ENCODE data around the gene OR4D1. TPM values are rescaled to one million over a fixed set of nuclear protein-coding genes. Genes with fewer than 3 reads are reported as not detected.

The OR4D1 gene
- total and polyA plus RNA-seq, 2 of the 13 experiments (the other 11 are each of a cell fraction or from before 2014, with no cell fraction given): not detected

- Histone ChIP-seq H3K9ac (ENCODE audit: insufficient read depth, low read depth, low read length) (no peak overlapping the region), H2AFZ (ENCODE audit: low read length) (no peak overlapping the region), H3K4me3 (replicated peaks in 1 of 3; ENCODE audit: insufficient read depth in 1 of 3, low read depth in 2 of 3, low read length in 3 of 3) (no peak overlapping the region), H4K20me1 (ENCODE audit: insufficient read depth, low read length) (no peaks in the 10 kb centered on the region), H3K27ac (ENCODE audit: extremely low read length, insufficient read depth, low read length) (no peak overlapping the region), H3K4me1 (ENCODE audit: insufficient read depth, low read length) (peaks cover 10% of the 10 kb centered on the region; the same call in 1 of the 2 replicates), H3K27me3 (ENCODE audit: control insufficient read depth in 1 of 2, insufficient read depth in 2 of 2, low read length in 2 of 2) (peaks cover 4 to 34% of the 10 kb centered on the region in 2 experiments; a peak in 4 of 5 replicates), H3K36me3 (replicated peaks in 1 of 2; ENCODE audit: control insufficient read depth in 1 of 2, insufficient read depth in 2 of 2, low read length in 2 of 2) (no peaks in the 10 kb centered on the region), H3K4me2 (ENCODE audit: low read depth, low read length) (no peak overlapping the region), H3K79me2 (ENCODE audit: insufficient read depth, low read length) (no peaks in the 10 kb centered on the region), H3K9me3 (ENCODE audit: low read length) (no peaks in the 10 kb centered on the region)
- POLR2A ChIA-PET: interaction anchor here (1.0 kb wide), 1 partner anchor 19 kb away, joined by 3 read pairs; the partner anchor contains the start of gene MKS1
- FAIRE-seq (no peak), DNase-seq (ENCODE audit: low spot score) (peak; percentile 52), ATAC-seq (peak; percentile 89)
- no TSS peak for BruUV-seq (replicated peaks)
- CTCF ChIA-PET (ENCODE audit: low intra/inter-chr PET ratio, low total read pairs): interaction anchor here (0.7 to 1.1 kb wide), 2 partner anchors 19 to 248 kb away, joined by 3 to 4 read pairs; partner anchors contain the start of gene MKS1
- intact Hi-C loops (cut with micrococcal nuclease; ENCODE audit: unreplicated experiment): no loop called here
- WGBS (ENCODE audit: low lambda C conversion rate): 34% methylated on average over 12 of the region's 14 CpGs
- in situ Hi-C loops (cut with HindIII; ENCODE audit: extremely low pct_ligation_motif_present, low pct_unique_long_range_greater_than_20kb): no loop called here
- TF ChIP-seq ZBTB38 (CRISPR knock-in tag; IDR thresholded peaks at IDR 0.05): no peak
- 0 out of 2 replicates have a peak, but pooled peaks have one; percentile 34 for TF ChIP-seq TARDBP (CRISPR knock-in tag; IDR thresholded peaks at IDR 0.05)
- TF ChIP-seq ZNF780A (CRISPR knock-in tag; IDR thresholded peaks at IDR 0.05): no peak
- TF ChIP-seq STAG1 (CRISPR knock-in tag; IDR thresholded peaks at IDR 0.05): peak; percentile 59
- TF ChIP-seq KDM6A (CRISPR knock-in tag; IDR thresholded peaks at IDR 0.05; ENCODE audit: low read depth): no peak
- TF ChIP-seq, protein P1, sequence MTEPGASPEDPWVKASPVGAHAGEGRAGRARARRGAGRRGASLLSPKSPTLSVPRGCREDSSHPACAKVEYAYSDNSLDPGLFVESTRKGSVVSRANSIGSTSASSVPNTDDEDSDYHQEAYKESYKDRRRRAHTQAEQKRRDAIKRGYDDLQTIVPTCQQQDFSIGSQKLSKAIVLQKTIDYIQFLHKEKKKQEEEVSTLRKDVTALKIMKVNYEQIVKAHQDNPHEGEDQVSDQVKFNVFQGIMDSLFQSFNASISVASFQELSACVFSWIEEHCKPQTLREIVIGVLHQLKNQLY (CRISPR knock-in tag; IDR thresholded peaks at IDR 0.05): no peak
- TF ChIP-seq ZMAT3 (CRISPR knock-in tag; conservative IDR thresholded peaks at IDR 0.05): no peak
- TF ChIP-seq TEAD3 (CRISPR knock-in tag; optimal IDR thresholded peaks at IDR 0.05; ENCODE audit: borderline replicate concordance): peak; percentile 60
- TF ChIP-seq, protein P2, sequence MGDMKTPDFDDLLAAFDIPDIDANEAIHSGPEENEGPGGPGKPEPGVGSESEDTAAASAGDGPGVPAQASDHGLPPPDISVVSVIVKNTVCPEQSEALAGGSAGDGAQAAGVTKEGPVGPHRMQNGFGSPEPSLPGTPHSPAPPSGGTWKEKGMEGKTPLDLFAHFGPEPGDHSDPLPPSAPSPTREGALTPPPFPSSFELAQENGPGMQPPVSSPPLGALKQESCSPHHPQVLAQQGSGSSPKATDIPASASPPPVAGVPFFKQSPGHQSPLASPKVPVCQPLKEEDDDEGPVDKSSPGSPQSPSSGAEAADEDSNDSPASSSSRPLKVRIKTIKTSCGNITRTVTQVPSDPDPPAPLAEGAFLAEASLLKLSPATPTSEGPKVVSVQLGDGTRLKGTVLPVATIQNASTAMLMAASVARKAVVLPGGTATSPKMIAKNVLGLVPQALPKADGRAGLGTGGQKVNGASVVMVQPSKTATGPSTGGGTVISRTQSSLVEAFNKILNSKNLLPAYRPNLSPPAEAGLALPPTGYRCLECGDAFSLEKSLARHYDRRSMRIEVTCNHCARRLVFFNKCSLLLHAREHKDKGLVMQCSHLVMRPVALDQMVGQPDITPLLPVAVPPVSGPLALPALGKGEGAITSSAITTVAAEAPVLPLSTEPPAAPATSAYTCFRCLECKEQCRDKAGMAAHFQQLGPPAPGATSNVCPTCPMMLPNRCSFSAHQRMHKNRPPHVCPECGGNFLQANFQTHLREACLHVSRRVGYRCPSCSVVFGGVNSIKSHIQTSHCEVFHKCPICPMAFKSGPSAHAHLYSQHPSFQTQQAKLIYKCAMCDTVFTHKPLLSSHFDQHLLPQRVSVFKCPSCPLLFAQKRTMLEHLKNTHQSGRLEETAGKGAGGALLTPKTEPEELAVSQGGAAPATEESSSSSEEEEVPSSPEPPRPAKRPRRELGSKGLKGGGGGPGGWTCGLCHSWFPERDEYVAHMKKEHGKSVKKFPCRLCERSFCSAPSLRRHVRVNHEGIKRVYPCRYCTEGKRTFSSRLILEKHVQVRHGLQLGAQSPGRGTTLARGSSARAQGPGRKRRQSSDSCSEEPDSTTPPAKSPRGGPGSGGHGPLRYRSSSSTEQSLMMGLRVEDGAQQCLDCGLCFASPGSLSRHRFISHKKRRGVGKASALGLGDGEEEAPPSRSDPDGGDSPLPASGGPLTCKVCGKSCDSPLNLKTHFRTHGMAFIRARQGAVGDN (CRISPR knock-in tag; IDR thresholded peaks at IDR 0.05): peak; percentile 58
- TF ChIP-seq GATAD2A (CRISPR knock-in tag; IDR thresholded peaks at IDR 0.05): no peak
- no peak for TF ChIP-seq MYNN (CRISPR knock-in tag; IDR thresholded peaks at IDR 0.05; ENCODE audit: low read depth)
- 0 out of 2 replicates have a peak, but pooled peaks have one; percentile 13 for TF ChIP-seq ZNF768 (CRISPR knock-in tag; IDR thresholded peaks at IDR 0.05)
- no peak for TF ChIP-seq ZNF615 (CRISPR knock-in tag; IDR thresholded peaks at IDR 0.05; ENCODE audit: borderline replicate concordance)
- no peak for TF ChIP-seq HDAC6 (IDR thresholded peaks at IDR 0.05; ENCODE audit: low read depth, low read length)
- no peak for TF ChIP-seq PCBP2 (optimal IDR thresholded peaks at IDR 0.05; ENCODE audit: low read depth, low read length, poor library complexity, severe bottlenecking)
- TF ChIP-seq, protein P3, sequence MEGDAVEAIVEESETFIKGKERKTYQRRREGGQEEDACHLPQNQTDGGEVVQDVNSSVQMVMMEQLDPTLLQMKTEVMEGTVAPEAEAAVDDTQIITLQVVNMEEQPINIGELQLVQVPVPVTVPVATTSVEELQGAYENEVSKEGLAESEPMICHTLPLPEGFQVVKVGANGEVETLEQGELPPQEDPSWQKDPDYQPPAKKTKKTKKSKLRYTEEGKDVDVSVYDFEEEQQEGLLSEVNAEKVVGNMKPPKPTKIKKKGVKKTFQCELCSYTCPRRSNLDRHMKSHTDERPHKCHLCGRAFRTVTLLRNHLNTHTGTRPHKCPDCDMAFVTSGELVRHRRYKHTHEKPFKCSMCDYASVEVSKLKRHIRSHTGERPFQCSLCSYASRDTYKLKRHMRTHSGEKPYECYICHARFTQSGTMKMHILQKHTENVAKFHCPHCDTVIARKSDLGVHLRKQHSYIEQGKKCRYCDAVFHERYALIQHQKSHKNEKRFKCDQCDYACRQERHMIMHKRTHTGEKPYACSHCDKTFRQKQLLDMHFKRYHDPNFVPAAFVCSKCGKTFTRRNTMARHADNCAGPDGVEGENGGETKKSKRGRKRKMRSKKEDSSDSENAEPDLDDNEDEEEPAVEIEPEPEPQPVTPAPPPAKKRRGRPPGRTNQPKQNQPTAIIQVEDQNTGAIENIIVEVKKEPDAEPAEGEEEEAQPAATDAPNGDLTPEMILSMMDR (CRISPR knock-in tag; IDR thresholded peaks at IDR 0.05): peak; percentile 83
- peak; percentile 19; the same call in 1 of the 2 replicates for TF ChIP-seq ZFP91 (CRISPR knock-in tag; IDR thresholded peaks at IDR 0.05; ENCODE audit: borderline replicate concordance)
Measured at GRCh38 chr17:58200024-58200633, 51.9 kb downstream of the OR4D1 start.

Measured in HepG2 (cell line).